ENCODE data around the gene UNK. TPM values are rescaled to one million over a fixed set of nuclear protein-coding genes. Genes with fewer than 3 reads are reported as not detected.

UNK gene
- total and polyA plus RNA-seq, 11 donors = 11.3 to 27.5 (median 16.3) TPM

DNA sequence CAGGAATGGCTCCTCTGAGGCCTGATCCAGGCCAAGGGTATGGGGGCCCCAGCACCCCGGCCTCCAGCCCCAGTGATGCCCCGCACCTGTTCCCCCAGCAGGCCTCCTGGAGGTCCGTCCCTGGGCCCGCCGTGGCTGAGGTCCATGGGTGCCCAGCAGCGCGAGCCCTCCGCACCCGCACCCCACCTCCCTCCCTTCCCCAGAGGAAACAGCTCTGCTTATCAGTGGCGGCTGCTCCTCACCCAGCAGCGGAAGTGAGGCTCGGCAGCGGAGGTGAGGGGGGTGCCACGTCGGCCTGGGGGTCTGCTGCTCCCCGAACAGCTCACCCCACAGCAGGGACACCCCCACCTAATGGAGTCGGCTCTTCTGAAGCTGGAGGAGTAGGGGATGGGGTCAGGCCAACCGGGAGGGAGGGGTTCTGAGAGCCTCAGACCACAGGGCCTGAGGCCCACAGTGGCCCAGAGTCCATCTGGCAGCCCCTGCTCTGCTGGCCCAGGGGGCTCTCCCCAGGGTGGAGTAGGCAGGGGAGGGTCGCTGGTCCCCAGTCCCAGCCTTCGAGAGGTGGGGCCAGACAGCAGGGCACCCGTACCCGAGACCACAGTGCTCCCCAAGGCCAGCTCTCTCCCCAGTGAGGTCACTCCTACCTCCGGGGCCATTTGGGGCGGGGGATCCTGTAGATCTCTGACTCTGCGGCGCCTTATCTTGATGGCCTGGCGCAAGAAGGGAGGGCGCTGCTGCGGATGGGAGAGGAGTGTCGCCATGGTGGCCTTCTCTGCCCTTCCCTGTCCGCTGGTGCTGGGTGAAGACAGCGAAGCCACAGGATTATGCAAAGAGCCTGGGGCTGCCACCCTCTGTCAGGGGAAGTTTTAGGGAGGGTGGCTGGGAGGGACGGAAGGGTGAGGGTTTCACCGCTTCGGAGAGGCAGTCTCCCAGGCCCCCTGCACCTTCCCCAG lies 59.2 kb downstream of the UNK start, which contains the start of gene UNC13D:
Gene UNC13D, minus strand, starts transcription at position 828 of the 953 bp plus-strand sequence. Its CDS starts 67 bp downstream, at position 761.
- WGBS, 4 donors = 55 to 87% (median 60%) methylated on average over 15 to 35 of the region's 35 CpGs
- no peak for TF ChIP-seq POLR2A (IDR thresholded peaks at IDR 0.05)
- no peak for TF ChIP-seq CTCF (IDR thresholded peaks at IDR 0.05)
- Histone ChIP-seq H3K36me3 (peaks cover 3 to 57% (median 34%) of the 10 kb centered on the region in 9 donors), H3K27ac (peak within 1 kb of the TSS; percentile 56 to 99 (median 84)), H3K27me3 (no peaks in the 10 kb centered on the region), H3K4me1 (peaks cover 27 to 59% (median 44%) of the 10 kb centered on the region in 12 donors), H3K4me3 (peak within 1 kb of the TSS in 9 of 12 donors; percentile 12 to 69 (median 32)), H3K9me3 (no peaks in the 10 kb centered on the region)
- intact Hi-C loops (cut with DNase I) = loop anchor here in 1 of 10 donors (10.0 kb wide), 1 partner anchor 51 kb away; the partner anchor contains the start of gene TRIM65
- DNase-seq = peak in 1 of 5 donors; percentile 47
- ATAC-seq = peak in 3 of 4 donors; percentile 4 to 21 (median 5)

- TF ChIP-seq POLR2A (IDR thresholded peaks at IDR 0.05) = no peak
- TF ChIP-seq CTCF (IDR thresholded peaks at IDR 0.05) = no peak
- H3K27ac ChIP-seq = peak overlapping the region; percentile 56 to 99 (median 84)
- intact Hi-C loops (cut with DNase I) = loop anchor here in 4 of 10 donors (1.0 to 10.0 kb wide), 3 partner anchors 32 to 67 kb away; partner anchors contain the start of gene TRIM65 (in 1 of the 4)
- 26 to 41% (median 41%) methylated on average over 10 to 14 of the region's 14 CpGs; no CpG with 5 or more reads in 1 of the 4 donors for WGBS, 4 donors
- H3K4me3 ChIP-seq = peak overlapping the region in 5 of 12 donors; percentile 12 to 69 (median 32)
- no peaks in the 10 kb centered on the region for H3K9me3 ChIP-seq
- DNase-seq (peak in 2 of 5 donors; percentile 57 to 69), ATAC-seq (peak; percentile 43 to 63 (median 58))
- no peaks in the 10 kb centered on the region for H3K27me3 ChIP-seq
- peaks cover 3 to 59% (median 41%) of the 10 kb centered on the region in 9 donors for H3K36me3 ChIP-seq
- peaks cover 31 to 67% (median 52%) of the 10 kb centered on the region in 12 donors for H3K4me1 ChIP-seq
Measured at GRCh38 chr17:75844530-75845057, 60.0 kb downstream of the UNK start.

DNA sequence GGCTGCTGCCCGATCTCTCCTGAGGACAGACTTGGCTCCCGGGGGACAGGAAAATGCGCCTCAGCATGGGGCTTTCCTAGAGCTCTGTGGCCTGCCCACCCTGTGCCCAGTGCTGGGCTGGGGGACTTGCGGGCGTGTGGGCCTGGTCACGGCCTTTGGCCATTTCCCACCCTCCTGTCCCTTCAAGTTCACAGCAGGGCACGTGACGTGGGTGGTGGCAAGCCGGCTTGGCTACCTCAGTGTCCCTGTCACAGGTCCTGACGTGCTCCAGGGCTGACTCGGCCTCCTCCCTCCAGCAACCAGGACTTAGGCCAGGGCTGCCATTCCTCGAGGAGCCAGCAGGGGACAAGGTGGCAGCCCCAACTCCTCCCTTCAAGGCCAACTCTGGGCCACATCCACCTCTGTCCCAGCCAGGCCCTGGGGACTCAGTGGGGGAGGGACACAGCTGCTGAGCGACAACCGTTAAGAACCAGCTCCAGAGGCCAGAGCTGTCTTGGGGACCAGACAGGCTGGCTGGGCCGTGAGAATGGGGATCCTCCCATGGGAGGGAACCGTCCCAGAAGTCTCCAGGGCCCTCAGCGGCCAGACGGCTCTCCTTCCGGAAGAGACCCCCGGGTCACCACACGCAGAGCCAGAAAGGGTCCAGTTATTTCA lies 60.6 kb downstream of the UNK start:
- H3K4me1 ChIP-seq = peaks cover 36 to 73% (median 58%) of the 10 kb centered on the region in 12 donors
- peaks cover 3 to 59% (median 47%) of the 10 kb centered on the region in 9 donors for H3K36me3 ChIP-seq
- H3K4me3 ChIP-seq = peak overlapping the region in 3 of 12 donors; percentile 6 to 69 (median 12)

More for the DNA sequence above, 60.6 kb downstream of the UNK start:
- Histone ChIP-seq H3K27me3 (no peaks in the 10 kb centered on the region), H3K27ac (peak overlapping the region; percentile 56 to 99 (median 84)), H3K9me3 (no peaks in the 10 kb centered on the region)
- intact Hi-C loops (cut with DNase I) = loop anchor here in 4 of 10 donors (1.0 to 10.0 kb wide), 3 partner anchors 31 to 68 kb away; partner anchors contain the start of gene TRIM65 (in 1 of the 4)
- TF ChIP-seq CTCF (IDR thresholded peaks at IDR 0.05) (peak; percentile 64 to 88 (median 80)), POLR2A (IDR thresholded peaks at IDR 0.05) (peak in 1 of 2 donors; percentile 46)
- DNase-seq (peak; percentile 86 to 92 (median 90)), ATAC-seq (peak; percentile 80 to 81 (median 80))
- WGBS, 4 donors = 21 to 32% (median 28%) methylated on average over 16 to 21 of the region's 21 CpGs

Data from heart left ventricle (tissue), 16 donors.